Measurements from ENCODE around the gene UBL5. TPM values are rescaled to one million over a fixed set of nuclear protein-coding genes. Genes with fewer than 3 reads are reported as not detected.

The UBL5 gene
- total RNA-seq, 1 experiment from 2014 or later, result 403 TPM

DNA sequence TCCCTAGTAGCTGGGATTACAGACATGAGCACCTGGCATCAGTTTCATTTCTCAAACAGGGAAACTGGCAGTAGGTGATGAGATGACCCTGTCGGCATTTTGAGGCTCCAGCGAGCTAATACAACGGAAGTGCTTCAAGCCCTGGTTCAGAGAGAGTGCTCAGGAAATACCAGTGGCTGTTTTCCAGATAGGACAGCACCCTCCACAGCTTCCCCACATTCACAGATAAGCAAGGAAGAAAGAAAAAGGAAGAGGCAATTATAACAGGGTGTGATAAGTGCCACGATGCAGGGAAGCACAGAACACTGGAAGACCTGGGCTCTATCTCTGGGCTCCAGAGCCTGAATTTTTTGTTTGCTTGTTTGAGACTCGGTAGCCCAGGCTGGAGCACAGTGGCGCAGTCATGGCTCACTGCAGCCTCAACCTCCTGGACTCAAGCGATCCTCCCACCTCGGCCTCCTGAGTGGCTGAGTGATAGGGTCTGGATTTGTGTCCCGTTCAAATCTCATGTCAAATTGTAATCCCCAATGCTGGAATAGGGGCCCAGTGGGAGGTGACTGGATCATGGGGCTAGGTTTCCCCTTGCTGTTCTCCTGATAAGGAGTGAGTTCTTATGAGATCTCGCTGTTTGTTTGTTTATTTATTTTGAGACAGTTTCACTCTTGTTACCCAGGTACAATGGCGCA is 50.9 kb downstream of the UBL5 start:
- Histone ChIP-seq H3K79me2 (ENCODE audit: low read depth) (no peaks in the 10 kb centered on the region), H4K20me1 (ENCODE audit: insufficient read depth) (no peaks in the 10 kb centered on the region), H3K9me3 (ENCODE audit: insufficient read depth, low read depth) (no peaks in the 10 kb centered on the region), H3F3A (ENCODE audit: insufficient read depth, low read depth) (peaks cover 7% of the 10 kb centered on the region), H3K4me3 (no peak overlapping the region), H3K4me2 (peak overlapping the region; percentile 49; the same call in 1 of the 2 replicates), H3K9me2 (ENCODE audit: insufficient read depth) (no peaks in the 10 kb centered on the region), H3K27ac (no peak overlapping the region), H3K36me3 (ENCODE audit: low read depth) (no peaks in the 10 kb centered on the region), H2AFZ (no peak overlapping the region), H3K27me3 (ENCODE audit: insufficient read depth, low read depth) (no peaks in the 10 kb centered on the region), H3K4me1 (replicated peaks; ENCODE audit: insufficient read depth) (peaks cover 13% of the 10 kb centered on the region)
- CTCF ChIA-PET, result no interaction called here
- POLR2A ChIA-PET (ENCODE audit: unreplicated experiment), result interaction anchor here (0.6 kb wide), 1 partner anchor 503 kb away, joined by 5 read pairs; no protein-coding TSS in a partner anchor
- no TSS peak for BruUV-seq (replicated peaks)
- intact Hi-C loops (cut with micrococcal nuclease; ENCODE audit: unreplicated experiment), result no loop called here
- TF ChIP-seq EZH2 (IDR thresholded peaks at IDR 0.05; ENCODE audit: low read depth) (no peak), CTCF (conservative IDR thresholded peaks at IDR 0.05) (no peak)
- DNase-seq, result no peak

Other genes starting within 250 kb of the UBL5 start
- 36.6 and 51.3 TPM in 2 replicates for gene ZNF121, start 243.4 kb upstream of the UBL5 start, total RNA-seq (2021)
- gene ZNF561, start 206.7 kb upstream of the UBL5 start, total RNA-seq (2021), result 28.9 and 31.2 TPM in 2 replicates
- 24.9 and 26.0 TPM in 2 replicates for gene ZNF562, start 152.8 kb upstream of the UBL5 start, total RNA-seq (2021)
- gene ZNF846, start 59.2 kb upstream of the UBL5 start, total RNA-seq (2021), result 8.3 and 9.6 TPM in 2 replicates
- 30.7 and 35.8 TPM in 2 replicates for gene FBXL12, start 8.8 kb upstream of the UBL5 start, total RNA-seq (2021)
- 72.2 and 74.1 TPM in 2 replicates for gene PIN1, start 7.4 kb downstream of the UBL5 start, total RNA-seq (2021)
- 3.4 and 6.2 TPM in 2 replicates for gene OLFM2, start 108.6 kb downstream of the UBL5 start, total RNA-seq (2021)
- not detected in 2 replicates for gene COL5A3, start 182.6 kb downstream of the UBL5 start, total RNA-seq (2021)
- not detected in 2 replicates for gene RDH8, start 185.6 kb downstream of the UBL5 start, total RNA-seq (2021)